K562 (cell line): Measurements from ENCODE around the gene TGFB2. TPM values are rescaled to one million over a fixed set of nuclear protein-coding genes. Genes with fewer than 3 reads are reported as not detected.

Source experiments
- ATAC-seq: fragments of 200-7000 bp; cut with Tn5 transposase; 3 replicates; pipeline ENCODE4 v1.9.1; 2020; ENCODE audit warnings: moderate library complexity
- BruUV-seq: library from RNA; stranded (reverse); fragments of 400-500 nt; replicated peaks from 2 replicates; lab custom pipeline; 2021; lab: Mats Ljungman, UMichigan
- CTCF ChIA-PET: fragments of 300-600 bp; formaldehyde crosslinking; extraction: SDS; loops from one replicate; lab custom pipeline; 2021; ENCODE audit warnings: low intra/inter-chr PET ratio; lab: Yijun Ruan, JAX
- POLR2A ChIA-PET: fragments of 300-600, 350-650 bp; sonication (Branson Sonifier 250); formaldehyde crosslinking; extraction: SDS; loops from one replicate; lab custom pipeline; 2021; ENCODE audit warnings: antibody characterized with exemption, inconsistent platforms; lab: Yijun Ruan, JAX
- DNase-seq, 4 experiments: peaks; one replicate each; pipeline versions ENCODE4 v3.0.0 to v3.0.0-alpha.2; 2011 to 2018; ENCODE audit warnings: low spot score in 3 of 4, mixed read lengths in 3 of 4; ENCODE audit errors: extremely low read depth in 1 of 4
- FAIRE-seq: peaks from 2 replicates; lab custom pipeline; 2011; peaks lifted over from hg19 to GRCh38; lab: Jason Lieb, UNC
- H2AFZ ChIP-seq: 2 replicates; pipeline ENCODE4 v1.6.0; 2011; ENCODE audit warnings: low read depth, low read length, control low read depth, inconsistent platforms
- H3K27ac ChIP-seq: fragments of 200-600 bp; 3 replicates; pipeline ENCODE4 v1.8.0; 2011; ENCODE audit warnings: low read depth, mild to moderate bottlenecking, control low read depth, inconsistent platforms, low read length, moderate library complexity, mixed read lengths; ENCODE audit errors: extremely low read depth
- H3K27me3 ChIP-seq, 2 experiments: fragments of 300-600 bp in 1 of 2; 2 replicates in 1 of 2; 3 replicates in 1 of 2; pipeline versions ENCODE4 v1.6.0 to v1.8.0; 2011; ENCODE audit warnings: inconsistent platforms in 2 of 2, low read length in 2 of 2, mild to moderate bottlenecking in 1 of 2, mixed read lengths in 1 of 2, moderate library complexity in 1 of 2; ENCODE audit not compliant: control insufficient read depth in 2 of 2, insufficient read depth in 2 of 2
- H3K36me3 ChIP-seq: fragments of 300-600 bp; 3 replicates; pipeline ENCODE4 v1.8.0; 2011; ENCODE audit warnings: mild to moderate bottlenecking, low read length, inconsistent platforms; ENCODE audit not compliant: control insufficient read depth, insufficient read depth
- H3K4me1 ChIP-seq, 2 experiments: fragments of 200-600 bp in 1 of 2; replicated peaks in 1 of 2; 2 replicates in 1 of 2; 3 replicates in 1 of 2; pipeline versions ENCODE4 v1.5.1 to v1.8.0; 2011; ENCODE audit warnings: inconsistent platforms in 2 of 2, low read length in 2 of 2, mild to moderate bottlenecking in 1 of 2, mixed read lengths in 1 of 2, moderate library complexity in 1 of 2; ENCODE audit not compliant: control insufficient read depth in 2 of 2, insufficient read depth in 2 of 2
- H3K4me2 ChIP-seq: 2 replicates; pipeline ENCODE4 v1.6.1; 2011; ENCODE audit warnings: low read length, control low read depth, inconsistent platforms, mixed read lengths; ENCODE audit not compliant: insufficient read depth
- H3K4me3 ChIP-seq: fragments of 200-600 bp; sonication (generic), shearing (Covaris generic); 2 replicates; pipeline ENCODE4 v1.5.1; 2016; ENCODE audit warnings: control low read depth, inconsistent platforms
- H3K79me2 ChIP-seq: fragments of 200-600 bp; 3 replicates; pipeline ENCODE4 v1.8.0; 2011; ENCODE audit warnings: low read length, inconsistent platforms; ENCODE audit not compliant: control insufficient read depth, insufficient read depth
- H3K9ac ChIP-seq, 2 experiments: 2 replicates each; pipeline versions ENCODE4 v1.6.0 to v1.6.1; 2011; ENCODE audit warnings: low read depth in 2 of 2, low read length in 2 of 2, control low read depth in 1 of 2, inconsistent platforms in 1 of 2, mild to moderate bottlenecking in 1 of 2, mixed read lengths in 1 of 2; ENCODE audit not compliant: insufficient read depth in 1 of 2
- H3K9me1 ChIP-seq: one replicate; pipeline ENCODE4 v1.6.0; 2011; ENCODE audit warnings: inconsistent platforms, mild to moderate bottlenecking, low read length, moderate library complexity; ENCODE audit not compliant: control insufficient read depth, insufficient read depth
- H3K9me3 ChIP-seq: replicated peaks from 2 replicates; pipeline ENCODE4 v1.5.1; 2011; ENCODE audit warnings: low read depth, low read length, inconsistent platforms; ENCODE audit not compliant: control insufficient read depth, insufficient read depth
- H4K20me1 ChIP-seq: replicated peaks from 2 replicates; pipeline ENCODE4 v1.6.1; 2011; ENCODE audit warnings: low read length, inconsistent platforms, mixed read lengths; ENCODE audit not compliant: control insufficient read depth, insufficient read depth
- BRD4 ChIP-seq: fragments of 200-600 bp; sonication (generic); IDR thresholded peaks from 2 replicates; pipeline ENCODE4 v1.6.1; 2017; ENCODE audit warnings: inconsistent platforms
- CEBPG ChIP-seq, 3 experiments: fragments of 200-800 bp in 1 of 3; sonication (Bioruptor generic) in 1 of 3; sonication (generic) in 1 of 3; formaldehyde crosslinking in 1 of 3; IDR thresholded peaks in 2 of 3; conservative IDR thresholded peaks in 1 of 3; 2 replicates each; pipeline versions ENCODE4 v1.6.1 to v1.8.0; 2016 to 2022; ENCODE audit warnings: missing compliant biosample characterization in 2 of 3, missing genetic modification characterization in 2 of 3, mild to moderate bottlenecking in 1 of 3, missing genetic modification reagents in 1 of 3
- HDAC1 ChIP-seq, 2 experiments: fragments of 450-650 bp; IDR thresholded peaks; 2 replicates each; pipeline ENCODE4 v1.6.1; 2016 to 2017; ENCODE audit warnings: inconsistent platforms in 1 of 2, mild to moderate bottlenecking in 1 of 2, moderate library complexity in 1 of 2
- HSF4 ChIP-seq: fragments of 250-450 bp; sonication (Bioruptor Pico); IDR thresholded peaks from 2 replicates; pipeline ENCODE4 v2.1.2; 2022; ENCODE audit warnings: mild to moderate bottlenecking, moderate library complexity, borderline replicate concordance
- KDM1A ChIP-seq, 2 experiments: fragments of 450-650 bp; IDR thresholded peaks; 2 replicates each; pipeline ENCODE4 v1.6.1; 2016; ENCODE audit warnings: mild to moderate bottlenecking in 2 of 2
- RBM17 ChIP-seq: fragments of 200-400 bp; formaldehyde crosslinking; IDR thresholded peaks from 2 replicates; pipeline ENCODE4 v1.6.1; 2017; ENCODE audit warnings: low read depth, mild to moderate bottlenecking, low read length, borderline replicate concordance
- SMARCC2 ChIP-seq: fragments of 450-650 bp; IDR thresholded peaks from 2 replicates; pipeline ENCODE4 v1.6.1; 2017; ENCODE audit warnings: antibody characterized with exemption, moderate library complexity, mild to moderate bottlenecking, low read depth
- TFAM ChIP-seq: fragments of 250-450 bp; sonication (Bioruptor Pico); conservative IDR thresholded peaks from 2 replicates; pipeline ENCODE4 v1.5.0; 2021; ENCODE audit warnings: mild to moderate bottlenecking, moderate library complexity
- XRCC5 ChIP-seq: fragments of 200-400 bp; formaldehyde crosslinking; IDR thresholded peaks from 2 replicates; pipeline ENCODE4 v1.6.1; 2017; ENCODE audit warnings: low read depth, mild to moderate bottlenecking, low read length
- ZBTB1 ChIP-seq: sonication (generic); formaldehyde crosslinking; IDR thresholded peaks from 2 replicates; pipeline ENCODE4 v1.8.1; 2023; ENCODE audit warnings: missing genetic modification reagents, low read depth, mild to moderate bottlenecking, borderline replicate concordance
- ZNF140 ChIP-seq: fragments of 250-450 bp; sonication (Bioruptor Pico); IDR thresholded peaks from 2 replicates; pipeline ENCODE4 v1.8.0; 2021; ENCODE audit warnings: moderate library complexity, mild to moderate bottlenecking, inconsistent platforms
- ZNF347 ChIP-seq: fragments of 450-650 bp; formaldehyde crosslinking; IDR thresholded peaks from 2 replicates; pipeline ENCODE4 v1.4.0; 2020; ENCODE audit warnings: low read depth, mild to moderate bottlenecking, moderate library complexity
- ZNF57 ChIP-seq: fragments of 450-650 bp; formaldehyde crosslinking; IDR thresholded peaks from 2 replicates; pipeline ENCODE4 v1.4.0; 2020; ENCODE audit warnings: mild to moderate bottlenecking, moderate library complexity
- in situ Hi-C: fragments of 300-500 bp; cut with MboI; formaldehyde crosslinking; loops from 4 replicates; pipeline ENCODE4 v1.15.0; 2018; ENCODE audit warnings: inconsistent platforms, mixed read lengths
- intact Hi-C: fragments of 100-400 bp; cut with micrococcal nuclease; formaldehyde crosslinking; loops from 2 replicates; pipeline ENCODE4 v1.14.2; 2022
- polyA plus RNA-seq, 8 experiments: library from polyadenylated mRNA; depleted of rRNA in 4 of 8; stranded (reverse) in 5 of 8; unstranded in 3 of 8; fragments of >200 nt; fragmentation: Nextera tagmentation in 2 of 8; fragmentation: Illumina TruSeq in 1 of 8; extraction: Ambion mirVana in 2 of 8; extraction: Trizol in 1 of 8; gene quantifications; 2 replicates each; pipeline versions ENCODE4 v1.2.1 to v1.2.3, GENCODE V29; 2011 to 2014; ENCODE audit warnings: inconsistent platforms in 1 of 8, missing spikeins in 1 of 8
- total RNA-seq, 7 experiments: library from RNA; depleted of rRNA in 6 of 7; stranded (reverse); fragments of >200 nt in 6 of 7; fragmentation: Illumina TruSeq in 2 of 7; extraction: Trizol in 2 of 7; gene quantifications; 2 replicates each; pipeline versions ENCODE4 v1.2.1 to v1.2.3, GENCODE V29; 2011 to 2021; ENCODE audit warnings: low replicate concordance in 1 of 7
- TF ChIP-seq, protein P1 (sequence below): fragments of 450-650 bp; formaldehyde crosslinking; IDR thresholded peaks from 2 replicates; pipeline ENCODE4 v1.4.0; 2020; ENCODE audit warnings: mild to moderate bottlenecking

TGFB2 gene
- total and polyA plus RNA-seq, 9 of the 15 experiments (the other 6 are each of a cell fraction or from before 2014, with no cell fraction given), result 0.03 to 0.41 (median 0.11) TPM; not detected in 3

DNA sequence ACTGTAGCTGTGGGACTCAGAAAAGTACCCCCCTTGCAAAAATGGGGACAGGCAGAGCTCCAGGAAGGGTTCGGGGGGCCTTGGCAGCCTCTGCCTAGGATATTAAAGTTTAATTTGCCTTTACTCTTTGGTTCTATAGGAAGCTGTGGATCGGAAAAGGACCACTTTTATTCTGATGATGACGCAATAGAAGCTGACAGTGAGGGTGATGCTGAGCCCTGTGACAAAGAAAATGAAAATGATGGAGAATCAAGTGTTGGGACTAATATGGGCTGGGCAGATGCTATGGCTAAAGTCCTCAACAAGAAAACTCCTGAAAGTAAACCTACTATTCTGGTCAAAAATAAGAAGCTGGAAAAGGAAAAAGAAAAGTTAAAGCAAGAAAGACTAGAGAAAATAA lies 43.0 kb upstream of the TGFB2 start (continued):
- TF ChIP-seq CEBPG (CRISPR knock-in tag; IDR thresholded peaks at IDR 0.05), result peak; percentile 60; the same call in 1 of the 2 replicates
- peak; percentile 56 to 89; a peak in 3 of 4 replicates for TF ChIP-seq CEBPG (tag; conservative IDR thresholded peaks at IDR 0.05 in 1 of 2, IDR thresholded peaks at IDR 0.05 in 1 of 2)
- TF ChIP-seq KDM1A (IDR thresholded peaks at IDR 0.05), result peak in 1 of 2 experiments; percentile 37; a peak in 1 of 4 replicates
- no peak for TF ChIP-seq ZBTB1
- TF ChIP-seq, all 486 proteins: peak for 7

DNA sequence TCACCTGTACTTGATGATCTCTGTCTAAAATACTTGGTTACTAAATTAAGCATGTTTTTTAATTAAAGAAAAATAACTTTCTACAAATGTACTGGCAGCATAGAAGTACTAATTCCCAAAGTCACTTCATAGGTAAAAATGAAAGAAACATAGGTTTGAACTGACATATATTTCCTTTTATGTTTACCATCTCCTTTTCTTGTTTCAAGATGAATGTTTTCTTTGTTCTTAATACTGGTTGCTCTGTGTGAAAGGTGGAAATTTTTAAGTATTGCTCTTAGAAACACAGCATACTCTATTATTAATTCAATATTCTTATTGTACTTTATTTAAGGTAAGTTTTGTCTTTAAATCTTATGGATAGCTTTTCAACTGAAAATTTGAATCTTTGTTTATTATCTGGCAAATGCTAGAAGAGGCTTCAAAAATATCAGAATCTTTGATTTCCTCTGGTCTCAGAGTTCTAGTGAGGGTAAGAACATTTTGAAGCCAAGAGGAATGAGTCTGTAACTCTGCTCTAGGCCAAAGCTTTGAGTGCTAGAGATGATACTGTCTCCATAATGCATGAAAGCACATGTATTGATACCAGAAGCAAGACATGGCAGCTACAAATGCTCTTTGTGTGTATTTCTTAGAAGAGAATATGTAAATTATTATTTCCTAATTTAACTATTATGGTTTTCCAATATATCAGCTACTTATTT lies 41.8 kb upstream of the TGFB2 start:
- peaks cover 85% of the 10 kb centered on the region for H3K79me2 ChIP-seq
- TF ChIP-seq ZNF57 (CRISPR knock-in tag) (no peak), XRCC5 (no peak), ZNF347 (CRISPR knock-in tag) (no peak), SMARCC2 (no peak), TFAM (no peak), HDAC1 (IDR thresholded peaks at IDR 0.05) (no peak), ZNF140 (no peak), HSF4 (no peak), BRD4 (no peak), RBM17 (no peak)
- TF ChIP-seq, protein P1, sequence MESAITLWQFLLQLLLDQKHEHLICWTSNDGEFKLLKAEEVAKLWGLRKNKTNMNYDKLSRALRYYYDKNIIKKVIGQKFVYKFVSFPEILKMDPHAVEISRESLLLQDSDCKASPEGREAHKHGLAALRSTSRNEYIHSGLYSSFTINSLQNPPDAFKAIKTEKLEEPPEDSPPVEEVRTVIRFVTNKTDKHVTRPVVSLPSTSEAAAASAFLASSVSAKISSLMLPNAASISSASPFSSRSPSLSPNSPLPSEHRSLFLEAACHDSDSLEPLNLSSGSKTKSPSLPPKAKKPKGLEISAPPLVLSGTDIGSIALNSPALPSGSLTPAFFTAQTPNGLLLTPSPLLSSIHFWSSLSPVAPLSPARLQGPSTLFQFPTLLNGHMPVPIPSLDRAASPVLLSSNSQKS, result no peak

More for the DNA sequence above, 41.8 kb upstream of the TGFB2 start:
- no peaks in the 10 kb centered on the region for H3K9me3 ChIP-seq
- ATAC-seq (no peak), FAIRE-seq (no peak), DNase-seq (no peak)
- no peaks in the 10 kb centered on the region for H3K9me1 ChIP-seq
- POLR2A ChIA-PET, result interaction anchor here (0.9 to 1.9 kb wide), 3 partner anchors 9 to 15 kb away, joined by 3 to 8 read pairs (median 4); no protein-coding TSS in a partner anchor
- no TSS peak for BruUV-seq
- peak overlapping the region in 1 of 2 experiments; percentile 41; a peak in 1 of 4 replicates for H3K9ac ChIP-seq
- intact Hi-C loops, result loop anchor here (10.0 kb wide), 1 partner anchor 871 kb away; the partner anchor contains the start of gene LYPLAL1
- H2AFZ ChIP-seq, result no peak overlapping the region
- in situ Hi-C loops, result no loop called here
- CTCF ChIA-PET, result interaction anchor here (0.7 kb wide), 1 partner anchor 260 kb away, joined by 3 read pairs; no protein-coding TSS in a partner anchor
- H3K4me2 ChIP-seq, result no peak overlapping the region
- no peak overlapping the region for H3K4me3 ChIP-seq
- peaks cover 54% of the 10 kb centered on the region for H3K36me3 ChIP-seq
- H3K27ac ChIP-seq, result peak overlapping the region; percentile 63; the same call in 2 of the 3 replicates
- H3K4me1 ChIP-seq, result peaks cover 13 to 42% of the 10 kb centered on the region in 2 experiments
- no peaks in the 10 kb centered on the region for H4K20me1 ChIP-seq
- no peaks in the 10 kb centered on the region for H3K27me3 ChIP-seq
